H9 (cell line): ENCODE results near the gene RBFOX2. TPM values are rescaled to one million over a fixed set of nuclear protein-coding genes. Genes with fewer than 3 reads are reported as not detected.

ENCODE experiments used
- DNase-seq: peaks from one replicate; pipeline ENCODE4 v3.0.0-alpha.2; 2017
- H2AFZ ChIP-seq: one replicate; pipeline ENCODE4 v1.6.1; 2013; ENCODE audit warnings: mild to moderate bottlenecking, low read length, control low read depth, moderate library complexity
- H2AK5ac ChIP-seq: 2 replicates; pipeline ENCODE4 v1.6.1; 2013; ENCODE audit warnings: low read length, control low read depth, mixed read lengths; ENCODE audit not compliant: insufficient read length
- H2BK120ac ChIP-seq: one replicate; pipeline ENCODE4 v1.6.1; 2013; ENCODE audit warnings: low read depth, mild to moderate bottlenecking, low read length, control low read depth, inconsistent platforms; ENCODE audit not compliant: poor library complexity, severe bottlenecking
- H2BK12ac ChIP-seq: 2 replicates; pipeline ENCODE4 v1.6.1; 2013; ENCODE audit warnings: low read length, control low read depth, mixed read lengths, low read depth; ENCODE audit not compliant: insufficient read length
- H2BK15ac ChIP-seq: 2 replicates; pipeline ENCODE4 v1.6.1; 2013; ENCODE audit warnings: low read depth, low read length, control low read depth
- H2BK20ac ChIP-seq: one replicate; pipeline ENCODE4 v1.6.1; 2013; ENCODE audit warnings: low read depth, mild to moderate bottlenecking, low read length, control low read depth, inconsistent platforms; ENCODE audit not compliant: poor library complexity, severe bottlenecking
- H2BK5ac ChIP-seq: 2 replicates; pipeline ENCODE4 v1.6.1; 2013; ENCODE audit warnings: low read length, control low read depth, mixed read lengths; ENCODE audit not compliant: insufficient read length
- H3K14ac ChIP-seq: 2 replicates; pipeline ENCODE4 v1.6.1; 2013; ENCODE audit warnings: low read length, control low read depth; ENCODE audit not compliant: insufficient read depth
- H3K18ac ChIP-seq: 2 replicates; pipeline ENCODE4 v1.6.1; 2013; ENCODE audit warnings: low read depth, mild to moderate bottlenecking, mixed read lengths, low read length, control low read depth; ENCODE audit not compliant: insufficient read length
- H3K23ac ChIP-seq: 2 replicates; pipeline ENCODE4 v1.6.1; 2013; ENCODE audit warnings: low read length, control low read depth, mixed read lengths, low read depth; ENCODE audit not compliant: insufficient read length
- H3K23me2 ChIP-seq: 2 replicates; pipeline ENCODE4 v1.6.1; 2013; ENCODE audit warnings: low read depth, mild to moderate bottlenecking, mixed read lengths, low read length, control low read depth; ENCODE audit not compliant: insufficient read length, poor library complexity, severe bottlenecking
- H3K27ac ChIP-seq: 2 replicates; pipeline ENCODE4 v1.5.1; 2013; ENCODE audit warnings: low read length, control low read depth, mixed read lengths, low read depth; ENCODE audit not compliant: insufficient read length
- H3K27me3 ChIP-seq: 2 replicates; pipeline ENCODE4 v1.6.1; 2013; ENCODE audit warnings: low read length, control low read depth, inconsistent platforms; ENCODE audit not compliant: insufficient read depth
- H3K4ac ChIP-seq: 2 replicates; pipeline ENCODE4 v1.6.1; 2013; ENCODE audit warnings: low read depth, mild to moderate bottlenecking, control low read depth, inconsistent platforms, low read length, moderate library complexity
- H3K4me1 ChIP-seq: 2 replicates; pipeline ENCODE4 v1.6.1; 2013; ENCODE audit warnings: low read length, control low read depth, inconsistent platforms; ENCODE audit not compliant: insufficient read depth
- H3K4me2 ChIP-seq: 2 replicates; pipeline ENCODE4 v1.6.1; 2013; ENCODE audit warnings: low read length, control low read depth, mixed read lengths; ENCODE audit not compliant: insufficient read length, insufficient read depth
- H3K56ac ChIP-seq: 2 replicates; pipeline ENCODE4 v1.6.1; 2013; ENCODE audit warnings: low read depth, mild to moderate bottlenecking, mixed read lengths, low read length, control low read depth; ENCODE audit not compliant: insufficient read length
- H3K79me1 ChIP-seq: 2 replicates; pipeline ENCODE4 v1.6.1; 2013; ENCODE audit warnings: low read depth, mild to moderate bottlenecking, moderate library complexity, low read length, control low read depth, inconsistent platforms; ENCODE audit not compliant: insufficient read depth, poor library complexity, severe bottlenecking
- H3K79me2 ChIP-seq: 2 replicates; pipeline ENCODE4 v1.6.1; 2013; ENCODE audit warnings: low read length, control low read depth, inconsistent platforms; ENCODE audit not compliant: insufficient read depth
- H3K9ac ChIP-seq: 2 replicates; pipeline ENCODE4 v1.6.1; 2013; ENCODE audit warnings: low read length, control low read depth, mixed read lengths; ENCODE audit not compliant: insufficient read length; ENCODE audit errors: extremely low read depth
- H3K9me3 ChIP-seq: one replicate; pipeline ENCODE4 v1.6.1; 2013; ENCODE audit warnings: low read depth, low read length, inconsistent platforms; ENCODE audit not compliant: control insufficient read depth
- H3T11ph ChIP-seq: one replicate; pipeline ENCODE4 v1.6.1; 2013; ENCODE audit warnings: mild to moderate bottlenecking, low read length, control low read depth, inconsistent platforms
- H4K20me1 ChIP-seq: one replicate; pipeline ENCODE4 v1.6.1; 2013; ENCODE audit not compliant: control insufficient read depth, insufficient read length, insufficient read depth
- H4K5ac ChIP-seq: 2 replicates; pipeline ENCODE4 v1.6.1; 2013; ENCODE audit warnings: low read depth, mild to moderate bottlenecking, mixed read lengths, low read length, control low read depth; ENCODE audit not compliant: insufficient read length
- H4K8ac ChIP-seq: replicated peaks from 2 replicates; pipeline ENCODE4 v1.6.1; 2013; ENCODE audit warnings: low read length, control low read depth, mixed read lengths, low read depth; ENCODE audit not compliant: insufficient read length
- H4K91ac ChIP-seq: 2 replicates; pipeline ENCODE4 v1.6.1; 2013; ENCODE audit warnings: low read depth, mild to moderate bottlenecking, moderate library complexity, mixed read lengths, low read length, control low read depth; ENCODE audit not compliant: insufficient read length
- H3K27ac Mint-ChIP-seq, 3 experiments: 2 replicates in 2 of 3; 3 replicates in 1 of 3; pipeline ENCODE4 v1.8.0; 2020 to 2021; ENCODE audit warnings: mixed read lengths in 3 of 3, mild to moderate bottlenecking in 1 of 3, moderate library complexity in 1 of 3
- H3K27me3 Mint-ChIP-seq: 2 replicates; pipeline ENCODE4 v1.8.0; 2021; ENCODE audit warnings: low read depth, mild to moderate bottlenecking, moderate library complexity, mixed read lengths
- H3K36me3 Mint-ChIP-seq, 3 experiments: 2 replicates in 2 of 3; 3 replicates in 1 of 3; pipeline ENCODE4 v1.8.0; 2020 to 2021; ENCODE audit warnings: low read depth in 3 of 3, mixed read lengths in 3 of 3; ENCODE audit not compliant: insufficient read depth in 1 of 3
- H3K4me1 Mint-ChIP-seq, 2 experiments: 2 replicates each; pipeline ENCODE4 v1.8.0; 2020; ENCODE audit warnings: mixed read lengths in 2 of 2
- H3K4me3 Mint-ChIP-seq, 2 experiments: 2 replicates in 1 of 2; 3 replicates in 1 of 2; pipeline ENCODE4 v1.8.0; 2020 to 2021; ENCODE audit warnings: mild to moderate bottlenecking in 2 of 2, mixed read lengths in 2 of 2, moderate library complexity in 1 of 2
- H3K9me3 Mint-ChIP-seq, 2 experiments: 2 replicates in 1 of 2; 3 replicates in 1 of 2; pipeline ENCODE4 v1.8.0; 2020; ENCODE audit warnings: mild to moderate bottlenecking in 2 of 2, mixed read lengths in 2 of 2, moderate library complexity in 1 of 2
- CTCF ChIP-seq: fragments of 200-600 bp; sonication (generic); conservative IDR thresholded peaks from 3 replicates; pipeline ENCODE4 v1.8.0; 2021; ENCODE audit warnings: antibody characterized with exemption, mild to moderate bottlenecking
- WGBS: extraction: QIAGEN DNeasy Blood & Tissue Kit; methylation state at CpG from one replicate; pipeline ENCODE4 v1.1.7; 2013; ENCODE audit warnings: missing lambda C conversion rate, low lambda C conversion rate, mixed read lengths; ENCODE audit not compliant: insufficient read length; ENCODE audit errors: extremely low coverage; 5-methylcytosine and 5-hydroxymethylcytosine counted together
- total RNA-seq: library from RNA; stranded (reverse); gene quantifications from 2 replicates; pipeline ENCODE4 v1.2.1, GENCODE V29; 2021

RBFOX2 gene
- total RNA-seq, 1 experiment from 2014 or later = 84.7 TPM

GRCh38 chr22:35812600-35812999 is 216.0 kb downstream of the RBFOX2 start:
- Mint-ChIP-seq H3K4me1 (peaks cover 8 to 9% of the 10 kb centered on the region in 2 experiments; a peak in 3 of 4 replicates), H3K27me3 (no peaks in the 10 kb centered on the region), H3K4me3 (no peak overlapping the region), H3K27ac (no peak overlapping the region; a peak in 1 of 7 replicates), H3K36me3 (peaks cover 11 to 19% (median 15%) of the 10 kb centered on the region in 3 experiments; a peak in 6 of 7 replicates), H3K9me3 (no peaks in the 10 kb centered on the region)
- WGBS = no CpG with 5 or more reads among the region's 4 CpGs
- Histone ChIP-seq H3K4me2 (no peak overlapping the region), H3K27me3 (no peaks in the 10 kb centered on the region), H4K8ac (no peak overlapping the region), H2BK20ac (no peak overlapping the region), H2BK5ac (no peak overlapping the region), H4K20me1 (no peaks in the 10 kb centered on the region), H3K9me3 (no peaks in the 10 kb centered on the region), H2AK5ac (no peak overlapping the region), H3T11ph (no peak overlapping the region), H3K79me1 (no peaks in the 10 kb centered on the region), H4K5ac (no peak overlapping the region), H3K23me2 (no peaks in the 10 kb centered on the region), H2BK12ac (no peak overlapping the region), H2AFZ (no peak overlapping the region), H3K79me2 (no peaks in the 10 kb centered on the region; the same call in 1 of the 2 replicates), H3K4me1 (no peaks in the 10 kb centered on the region), H3K9ac (no peak overlapping the region), H4K91ac (no peak overlapping the region), H2BK120ac (no peak overlapping the region), H3K56ac (no peak overlapping the region), H3K18ac (no peak overlapping the region), H3K23ac (no peak overlapping the region), H2BK15ac (no peak overlapping the region), H3K4ac (no peak overlapping the region), H3K14ac (no peak overlapping the region), H3K27ac (no peak overlapping the region)
- no peak for TF ChIP-seq CTCF
- no peak for DNase-seq
